Neural progenitor cell (in vitro differentiated cells): ENCODE data around the gene NDRG2. TPM values are rescaled to one million over a fixed set of nuclear protein-coding genes. Genes with fewer than 3 reads are reported as not detected.

Experiments used
- DNase-seq: peaks from one replicate; pipeline ENCODE4 v3.0.0-alpha.2; 2016; ENCODE audit warnings: low spot score
- H2AFZ ChIP-seq: fragments of 200-600 bp; sonication (generic); replicated peaks from 2 replicates; pipeline ENCODE4 v1.6.1; 2016; ENCODE audit warnings: antibody characterized with exemption
- H3F3A ChIP-seq: fragments of 200-600 bp; sonication (generic); 2 replicates; pipeline ENCODE4 v1.6.1; 2016; ENCODE audit warnings: antibody characterized with exemption, low read depth
- H3K27ac ChIP-seq: fragments of 200-600 bp; sonication (generic); 2 replicates; pipeline ENCODE4 v1.5.1; 2016; ENCODE audit warnings: mild to moderate bottlenecking
- H3K27me3 ChIP-seq: fragments of 200-600 bp; sonication (generic); 2 replicates; pipeline ENCODE4 v1.6.1; 2016; ENCODE audit warnings: mild to moderate bottlenecking, moderate library complexity
- H3K36me3 ChIP-seq: fragments of 200-600 bp; sonication (generic); 2 replicates; pipeline ENCODE4 v1.5.1; 2016
- H3K4me1 ChIP-seq: fragments of 200-600 bp; sonication (generic); 2 replicates; pipeline ENCODE4 v1.6.1; 2016; ENCODE audit warnings: mixed run types
- H3K4me2 ChIP-seq: fragments of 200-600 bp; sonication (generic); 2 replicates; pipeline ENCODE4 v1.6.1; 2016
- H3K4me3 ChIP-seq: fragments of 200-600 bp; sonication (generic); 2 replicates; pipeline ENCODE4 v1.5.1; 2016
- H3K79me2 ChIP-seq: fragments of 200-600 bp; sonication (generic); 2 replicates; pipeline ENCODE4 v1.6.1; 2016; ENCODE audit warnings: low read depth
- H3K9ac ChIP-seq: fragments of 200-600 bp; sonication (generic); 2 replicates; pipeline ENCODE4 v1.6.1; 2016
- H3K9me3 ChIP-seq: fragments of 200-600 bp; sonication (generic); 2 replicates; pipeline ENCODE4 v1.5.1; 2016; ENCODE audit warnings: low read depth
- H4K20me1 ChIP-seq: fragments of 200-600 bp; sonication (generic); 2 replicates; pipeline ENCODE4 v1.6.1; 2016; ENCODE audit warnings: low read depth
- H3K27ac Mint-ChIP-seq: 3 replicates; pipeline ENCODE4 v1.8.0; 2021; ENCODE audit warnings: mixed read lengths
- H3K27me3 Mint-ChIP-seq: 2 replicates; pipeline ENCODE4 v1.8.0; 2022; ENCODE audit warnings: low read depth, mild to moderate bottlenecking, inconsistent platforms, moderate library complexity, mixed read lengths; ENCODE audit not compliant: insufficient read depth
- H3K36me3 Mint-ChIP-seq: 3 replicates; pipeline ENCODE4 v1.8.0; 2021; ENCODE audit warnings: mixed read lengths
- H3K4me1 Mint-ChIP-seq: 3 replicates; pipeline ENCODE4 v1.8.0; 2021; ENCODE audit warnings: mixed read lengths
- H3K4me3 Mint-ChIP-seq: 3 replicates; pipeline ENCODE4 v1.8.0; 2021; ENCODE audit warnings: mild to moderate bottlenecking, moderate library complexity, mixed read lengths
- H3K9me3 Mint-ChIP-seq: 3 replicates; pipeline ENCODE4 v1.8.0; 2020; ENCODE audit warnings: mixed read lengths
- CTCF ChIP-seq: fragments of 200-600 bp; sonication (generic); IDR thresholded peaks from 2 replicates; pipeline ENCODE4 v1.5.1; 2017; ENCODE audit warnings: antibody characterized with exemption, mild to moderate bottlenecking
- EZH2 ChIP-seq: fragments of 200-600 bp; sonication (generic); IDR thresholded peaks from 2 replicates; pipeline ENCODE4 v1.6.1; 2017; ENCODE audit warnings: antibody characterized with exemption, mild to moderate bottlenecking, moderate library complexity
- EZH2phosphoT487 ChIP-seq: fragments of 200-600 bp; sonication (generic); IDR thresholded peaks from 2 replicates; pipeline ENCODE4 v1.6.1; 2017; ENCODE audit warnings: antibody characterized with exemption
- total RNA-seq: library from RNA; depleted of rRNA; stranded (reverse); fragments of >200 nt; gene quantifications from 2 replicates; pipeline ENCODE4 v1.2.3, GENCODE V29; 2015; ENCODE audit warnings: low replicate concordance

Gene NDRG2
- total RNA-seq, 1 donor from 2014 or later, result 1.3 TPM

- H3K9ac ChIP-seq, result no peak overlapping the region
- H3K79me2 ChIP-seq, result no peaks in the 10 kb centered on the region
- no peak overlapping the region for H3K4me3 ChIP-seq
- Mint-ChIP-seq H3K4me3 (no peak overlapping the region), H3K27me3 (peaks cover 13% of the 10 kb centered on the region), H3K27ac (no peak overlapping the region), H3K9me3 (no peaks in the 10 kb centered on the region), H3K36me3 (no peaks in the 10 kb centered on the region), H3K4me1 (peaks cover 17% of the 10 kb centered on the region)
- peaks cover 11% of the 10 kb centered on the region for H3K4me1 ChIP-seq
- H3K4me2 ChIP-seq, result no peak overlapping the region
- peak overlapping the region; percentile 46 for H2AFZ ChIP-seq
- H3K9me3 ChIP-seq, result no peaks in the 10 kb centered on the region
- H3K27ac ChIP-seq, result no peak overlapping the region
- peaks cover 7% of the 10 kb centered on the region for H3K27me3 ChIP-seq
- no peaks in the 10 kb centered on the region for H3K36me3 ChIP-seq
- H4K20me1 ChIP-seq, result no peaks in the 10 kb centered on the region
- DNase-seq, result peak; percentile 65
- TF ChIP-seq EZH2phosphoT487, result no peak
- peak; percentile 54 for TF ChIP-seq CTCF
- H3F3A ChIP-seq, result no peaks in the 10 kb centered on the region
Observed at GRCh38 chr14:21039585-21040369, 14.9 kb upstream of the NDRG2 start.

- no peak for DNase-seq
- no peak overlapping the region for H3K9ac ChIP-seq
- peaks cover 11% of the 10 kb centered on the region for H3K4me1 ChIP-seq
- no peaks in the 10 kb centered on the region for H3K9me3 ChIP-seq
- no peaks in the 10 kb centered on the region for H3K27me3 ChIP-seq
- H3K4me3 ChIP-seq, result no peak overlapping the region
- H3K27ac Mint-ChIP-seq, result no peak overlapping the region
- peaks cover 17% of the 10 kb centered on the region for H3K4me1 Mint-ChIP-seq
- H4K20me1 ChIP-seq, result no peaks in the 10 kb centered on the region
- H3K4me3 Mint-ChIP-seq, result no peak overlapping the region
- H3K36me3 Mint-ChIP-seq, result no peaks in the 10 kb centered on the region
- H3F3A ChIP-seq, result no peaks in the 10 kb centered on the region
- peaks cover 13% of the 10 kb centered on the region for H3K27me3 Mint-ChIP-seq
- H2AFZ ChIP-seq, result peak overlapping the region; percentile 46
- peak overlapping the region; percentile 29 for H3K4me2 ChIP-seq
- no peaks in the 10 kb centered on the region for H3K36me3 ChIP-seq
- no peaks in the 10 kb centered on the region for H3K79me2 ChIP-seq
- H3K27ac ChIP-seq, result no peak overlapping the region
- TF ChIP-seq EZH2 (no peak), EZH2phosphoT487 (no peak), CTCF (no peak)
- no peaks in the 10 kb centered on the region for H3K9me3 Mint-ChIP-seq
Observed at GRCh38 chr14:21038441-21039422, 13.9 kb upstream of the NDRG2 start.

- Histone ChIP-seq H2AFZ (no peak overlapping the region), H3K27me3 (no peaks in the 10 kb centered on the region), H3K27ac (no peak overlapping the region), H3K36me3 (no peaks in the 10 kb centered on the region), H3K4me1 (peaks cover 11% of the 10 kb centered on the region), H3K4me2 (no peak overlapping the region), H3F3A (no peaks in the 10 kb centered on the region), H3K4me3 (no peak overlapping the region), H4K20me1 (no peaks in the 10 kb centered on the region), H3K9ac (no peak overlapping the region), H3K9me3 (no peaks in the 10 kb centered on the region), H3K79me2 (no peaks in the 10 kb centered on the region)
- DNase-seq, result no peak
- TF ChIP-seq EZH2, result no peak
- no peak for TF ChIP-seq CTCF
- TF ChIP-seq EZH2phosphoT487, result no peak
- Mint-ChIP-seq H3K27me3 (peaks cover 12% of the 10 kb centered on the region), H3K27ac (no peak overlapping the region), H3K4me1 (peaks cover 17% of the 10 kb centered on the region), H3K4me3 (no peak overlapping the region), H3K9me3 (no peaks in the 10 kb centered on the region), H3K36me3 (no peaks in the 10 kb centered on the region)
Observed at GRCh38 chr14:21037156-21037555, 12.3 kb upstream of the NDRG2 start.
